ENCODE results near the gene NCKAP1.

GRCh38 chr2:182910965-182911364 lies 127.3 kb downstream of the NCKAP1 start:
- TF ChIP-seq GATA3 (IDR thresholded peaks at IDR 0.05; ENCODE audit: low read depth, low read length) (no peak), GATA2 (IDR thresholded peaks at IDR 0.05; ENCODE audit: low read depth, low read length) (no peak)

All from SH-SY5Y (cell line).